Adrenal gland (tissue), 12 donors: ENCODE results near the gene TRAPPC1. TPM values are rescaled to one million over a fixed set of nuclear protein-coding genes. Genes with fewer than 3 reads are reported as not detected.
"Not testable (repeated sequence)": the region's sequence is repeated elsewhere in the genome, so short reads cannot be mapped to it uniquely, and the experiment has no call there.

Source experiments
- DNase-seq, 7 donors: peaks; one replicate each; pipeline ENCODE4 v3.0.0-alpha.2; 2019 to 2020
- H3K27ac ChIP-seq, 5 donors: fragments of 200-600 bp; sonication (generic) in 4 of 5; 1 replicate in 3 of 5; 2 replicates in 2 of 5; pipeline versions ENCODE4 v1.5.1 to v1.8.0; 2016 to 2020; ENCODE audit warnings: mild to moderate bottlenecking in 1 of 5
- H3K27me3 ChIP-seq: fragments of 200-600 bp; 2 replicates; pipeline ENCODE4 v1.8.0; 2021
- H3K36me3 ChIP-seq, 2 donors: fragments of 200-600 bp; replicated peaks in 1 of 2; 1 replicate in 1 of 2; 2 replicates in 1 of 2; pipeline versions ENCODE4 v1.5.1 to v1.8.0; 2018 to 2022
- H3K4me1 ChIP-seq, 2 donors: fragments of 200-600 bp; replicated peaks in 1 of 2; 1 replicate in 1 of 2; 2 replicates in 1 of 2; pipeline versions ENCODE4 v1.5.1 to v1.8.0; 2018 to 2021
- H3K4me3 ChIP-seq, 4 donors: fragments of 200-600 bp; sonication (generic) in 3 of 4; one replicate each; pipeline ENCODE4 v1.5.1; 2016 to 2018
- H3K9me3 ChIP-seq, 3 donors: fragments of 200-600 bp; sonication (generic) in 1 of 3; replicated peaks in 1 of 3; 1 replicate in 2 of 3; 2 replicates in 1 of 3; pipeline versions ENCODE4 v1.5.1 to v1.8.0; 2016 to 2021
- POLR2A ChIP-seq, 2 donors: fragments of 450-650 bp; IDR thresholded peaks; one replicate each; pipeline ENCODE4 v1.6.1; 2017; ENCODE audit warnings: antibody characterized with exemption in 2 of 2, mild to moderate bottlenecking in 2 of 2, moderate library complexity in 1 of 2
- WGBS, 4 donors: extraction: QIAGEN DNeasy Blood & Tissue Kit in 2 of 4; methylation state at CpG; one replicate each; pipeline versions ENCODE4 v1.1.5 to v1.1.7; 2013 to 2017; 5-methylcytosine and 5-hydroxymethylcytosine counted together
- intact Hi-C, 2 donors: fragments of 100-400 bp; cut with DNase I; formaldehyde crosslinking; loops; one replicate each; pipeline versions ENCODE4 v1.14.1 to v1.15.0; 2022 to 2023
- polyA plus RNA-seq, 3 donors: library from polyadenylated mRNA; stranded (reverse); fragments of 200-250 nt in 2 of 3; fragments of 350-450 nt in 1 of 3; fragmentation: Illumina TruSeq in 1 of 3; extraction: RNeasy Lipid Tissue Mini Kit (QIAGEN cat#74804) in 1 of 3; gene quantifications; one replicate each; pipeline ENCODE4 v1.2.3, GENCODE V29; 2013 to 2014
- total RNA-seq, 9 donors: library from RNA; depleted of rRNA in 4 of 9; stranded (reverse); fragments of >200 nt in 4 of 9; fragments of 120-200 nt in 1 of 9; fragmentation: NEBNext Ultra II Directional in 1 of 9; extraction: Animal tissue kit (Norgen Biotek cat#: 25700) in 1 of 9; gene quantifications; one replicate each; pipeline versions ENCODE4 v1.1.0 to v1.2.4, GENCODE V29; 2013 to 2023
- TF ChIP-seq, protein P1 (sequence below), 6 experiments: fragments of 450-650 bp in 4 of 6; fragments of 200-600 bp in 2 of 6; sonication (generic) in 1 of 6; IDR thresholded peaks; 1 replicate in 5 of 6; 2 replicates in 1 of 6; pipeline versions ENCODE4 v1.5.1 to v1.8.0; 2016 to 2021; ENCODE audit warnings: antibody characterized with exemption in 6 of 6, mild to moderate bottlenecking in 2 of 6, moderate library complexity in 1 of 6
- donor health status: healthy with polysubstance abuse.
- donor health status: Bipolar disorder and iron deficiency.
- donor health status: DM: yes; HTN: yes; CAD: no.
- donor health status: DM: no; HTN: no; CAD: no.
- donor health status: DM: no; HTN: no; CAD: no.
- donor health status: DM: yes; HTN: yes; CAD: no.

TRAPPC1 gene
- total and polyA plus RNA-seq, 12 donors: 32.2 to 220 (median 121) TPM

DNA sequence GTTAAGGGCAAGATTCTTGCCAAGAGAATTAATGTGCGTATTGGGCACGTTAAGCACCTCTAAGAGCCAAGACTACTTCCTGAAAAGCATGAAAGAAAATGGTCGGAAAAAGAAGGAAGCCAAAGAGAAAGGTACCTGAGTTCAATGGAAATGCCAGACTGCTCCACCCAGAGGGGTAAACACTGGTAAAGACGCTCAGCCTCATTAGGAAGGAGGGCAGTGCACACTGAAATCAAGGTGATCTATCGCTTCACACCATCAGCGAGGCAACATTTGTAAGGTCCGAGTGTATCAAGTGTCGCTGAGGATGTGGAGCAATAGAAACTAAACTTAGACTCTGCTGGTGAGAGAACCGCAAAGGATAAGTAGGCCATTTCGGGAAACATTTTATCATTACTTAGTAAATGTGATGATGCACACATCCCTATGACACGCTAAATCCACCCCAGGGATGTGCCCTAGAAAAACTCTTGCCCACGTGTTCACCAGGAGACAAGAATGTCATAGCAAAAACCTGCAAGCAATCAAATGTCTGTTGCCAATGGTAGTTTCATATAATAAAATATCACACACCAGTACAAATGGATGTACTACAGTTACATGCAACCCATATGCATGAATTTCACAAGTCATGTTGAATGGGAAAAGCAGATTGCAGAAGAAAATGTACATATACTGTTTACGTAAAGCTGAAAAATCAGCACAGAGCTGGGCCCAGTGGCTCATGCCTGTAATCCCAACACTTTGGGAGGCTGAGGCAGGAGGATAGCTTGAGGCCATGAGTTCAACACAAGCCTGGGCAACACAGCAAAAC is 23.9 kb upstream of the TRAPPC1 start:
- H3K4me3 ChIP-seq: no peak overlapping the region
- H3K27me3 ChIP-seq: peaks cover 4% of the 10 kb centered on the region
- H3K9me3 ChIP-seq: no peaks in the 10 kb centered on the region
- no peaks in the 10 kb centered on the region for H3K36me3 ChIP-seq
- no peaks in the 10 kb centered on the region for H3K4me1 ChIP-seq
- intact Hi-C loops: no loop called here
- H3K27ac ChIP-seq: no peak overlapping the region
- 77 to 85% (median 81%) methylated on average over 13 of the region's 13 CpGs for WGBS, 4 donors
- DNase-seq: no peak
- TF ChIP-seq, protein P1, sequence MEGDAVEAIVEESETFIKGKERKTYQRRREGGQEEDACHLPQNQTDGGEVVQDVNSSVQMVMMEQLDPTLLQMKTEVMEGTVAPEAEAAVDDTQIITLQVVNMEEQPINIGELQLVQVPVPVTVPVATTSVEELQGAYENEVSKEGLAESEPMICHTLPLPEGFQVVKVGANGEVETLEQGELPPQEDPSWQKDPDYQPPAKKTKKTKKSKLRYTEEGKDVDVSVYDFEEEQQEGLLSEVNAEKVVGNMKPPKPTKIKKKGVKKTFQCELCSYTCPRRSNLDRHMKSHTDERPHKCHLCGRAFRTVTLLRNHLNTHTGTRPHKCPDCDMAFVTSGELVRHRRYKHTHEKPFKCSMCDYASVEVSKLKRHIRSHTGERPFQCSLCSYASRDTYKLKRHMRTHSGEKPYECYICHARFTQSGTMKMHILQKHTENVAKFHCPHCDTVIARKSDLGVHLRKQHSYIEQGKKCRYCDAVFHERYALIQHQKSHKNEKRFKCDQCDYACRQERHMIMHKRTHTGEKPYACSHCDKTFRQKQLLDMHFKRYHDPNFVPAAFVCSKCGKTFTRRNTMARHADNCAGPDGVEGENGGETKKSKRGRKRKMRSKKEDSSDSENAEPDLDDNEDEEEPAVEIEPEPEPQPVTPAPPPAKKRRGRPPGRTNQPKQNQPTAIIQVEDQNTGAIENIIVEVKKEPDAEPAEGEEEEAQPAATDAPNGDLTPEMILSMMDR (IDR thresholded peaks at IDR 0.05): no peak
- no peak for TF ChIP-seq POLR2A (IDR thresholded peaks at IDR 0.05)

DNA sequence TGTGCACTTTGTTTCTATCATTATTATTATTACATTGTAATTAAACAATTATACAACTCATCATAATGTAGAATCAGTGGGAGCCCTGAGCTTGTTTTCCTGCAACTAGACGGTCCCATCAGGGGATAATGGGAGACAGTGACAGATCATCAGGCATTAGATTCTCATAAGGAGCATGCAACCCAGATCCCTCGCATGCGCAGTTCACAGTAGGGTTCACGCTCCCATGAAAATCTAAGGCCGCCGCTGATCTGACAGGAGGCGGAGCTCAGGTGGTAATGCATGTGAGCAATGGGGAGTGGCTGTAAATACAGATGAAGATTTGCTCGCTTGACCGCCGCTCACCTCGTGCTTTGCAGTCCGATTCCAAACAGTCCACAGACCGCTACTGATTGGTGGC is 21.5 kb upstream of the TRAPPC1 start:
- H3K27me3 ChIP-seq, intact Hi-C loops: not testable (repeated sequence)
- 91 to 96% (median 92%) methylated on average over 9 to 13 of the region's 13 CpGs for WGBS, 4 donors

DNA sequence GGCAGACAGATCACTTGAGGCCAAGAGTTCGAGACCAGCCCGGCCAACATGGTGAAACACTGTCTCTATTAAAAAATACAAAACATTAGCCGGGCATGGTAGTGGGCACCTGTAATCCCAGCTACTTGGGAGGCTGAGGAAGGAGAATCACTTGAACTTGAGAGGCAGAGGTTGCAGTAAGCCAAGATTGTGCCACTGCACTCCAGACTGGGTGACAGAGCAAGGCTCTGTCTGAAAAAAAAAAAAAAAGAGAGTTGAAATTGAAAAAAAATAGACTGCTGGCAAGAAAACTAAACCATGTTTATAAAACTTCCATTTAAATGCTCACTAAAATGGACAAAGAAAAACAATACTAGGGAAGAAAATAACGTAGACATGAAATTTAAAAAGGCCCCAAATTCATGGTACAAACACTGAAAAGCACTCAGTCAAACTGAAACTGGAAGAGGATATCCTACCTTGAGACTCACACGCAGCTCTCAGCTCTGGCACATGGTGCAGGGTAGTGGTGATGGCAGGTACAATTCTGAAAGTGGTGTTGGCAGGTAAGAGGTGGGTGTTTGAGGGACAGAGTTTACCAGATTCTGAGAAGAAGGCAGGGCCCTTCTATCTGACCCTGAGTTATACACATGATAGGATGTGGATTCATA is 19.5 kb upstream of the TRAPPC1 start:
- TF ChIP-seq, protein P1 (IDR thresholded peaks at IDR 0.05): no peak
- no peak for TF ChIP-seq POLR2A (IDR thresholded peaks at IDR 0.05)
- H3K36me3 ChIP-seq: peaks cover 0 to 29% of the 10 kb centered on the region in 2 donors
- WGBS, 4 donors: 72 to 81% (median 77%) methylated on average over 5 of the region's 5 CpGs
- H3K9me3 ChIP-seq: no peaks in the 10 kb centered on the region
- no peak overlapping the region for H3K4me3 ChIP-seq
- no peak overlapping the region for H3K27ac ChIP-seq
- H3K4me1 ChIP-seq: no peaks in the 10 kb centered on the region
- intact Hi-C loops: no loop called here
- no peak for DNase-seq
- H3K27me3 ChIP-seq: no peaks in the 10 kb centered on the region

More for the DNA sequence above, 21.5 kb upstream of the TRAPPC1 start:
- H3K4me1 ChIP-seq, H3K27ac ChIP-seq, DNase-seq, H3K9me3 ChIP-seq, H3K4me3 ChIP-seq: not testable (repeated sequence)
- peaks cover 0 to 12% of the 10 kb centered on the region in 2 donors for H3K36me3 ChIP-seq

GRCh38 chr17:7950578-7950977 is 18.8 kb upstream of the TRAPPC1 start:
- H3K27me3 ChIP-seq: no peaks in the 10 kb centered on the region
- TF ChIP-seq, protein P1 (IDR thresholded peaks at IDR 0.05): no peak
- no peak for TF ChIP-seq POLR2A (IDR thresholded peaks at IDR 0.05)
- H3K36me3 ChIP-seq: peaks cover 0 to 36% of the 10 kb centered on the region in 2 donors
- H3K9me3 ChIP-seq: no peaks in the 10 kb centered on the region
- no peak overlapping the region for H3K4me3 ChIP-seq
- no peak overlapping the region for H3K27ac ChIP-seq
- 80 to 97% (median 84%) methylated on average over 3 of the region's 3 CpGs for WGBS, 4 donors
- H3K4me1 ChIP-seq: no peaks in the 10 kb centered on the region
- no peak for DNase-seq
- intact Hi-C loops: no loop called here
